Epithelial cell of proximal tubule (primary cell): Measurements from ENCODE around the gene PHF11. TPM values are rescaled to one million over a fixed set of nuclear protein-coding genes. Genes with fewer than 3 reads are reported as not detected.
A peak's percentile ranks its signal among the peaks of the same experiment; 100 is the strongest.
"Not testable (repeated sequence)": the region's sequence is repeated elsewhere in the genome, so short reads cannot be mapped to it uniquely, and the experiment has no call there.

Experiments used
- DNase-seq: peaks from one replicate; pipeline ENCODE4 v3.0.0-alpha.2; 2011; ENCODE audit warnings: low read depth
- H3K4me3 ChIP-seq: 2 replicates; pipeline ENCODE4 v1.5.1; 2011; ENCODE audit warnings: low read depth, mild to moderate bottlenecking, low read length
- CTCF ChIP-seq: conservative IDR thresholded peaks from 2 replicates; pipeline ENCODE4 v1.5.1; 2012; ENCODE audit warnings: low read depth, mild to moderate bottlenecking, low read length
- total RNA-seq: library from RNA; depleted of rRNA; stranded (reverse); fragments of >200 nt; gene quantifications from 2 replicates; pipeline ENCODE4 v1.2.3, GENCODE V29; 2015

Gene PHF11
- total RNA-seq, 1 donor from 2014 or later, result 33.9 TPM

GRCh38 chr13:49466292-49466838 is 29.4 kb upstream of the PHF11 start:
- DNase-seq, result peak; percentile 56
- no peak for TF ChIP-seq CTCF
- H3K4me3 ChIP-seq, result peak overlapping the region; percentile 19

GRCh38 chr13:49472186-49472585 is 23.6 kb upstream of the PHF11 start:
- TF ChIP-seq CTCF, result no peak
- DNase-seq, result no peak
- no peak overlapping the region for H3K4me3 ChIP-seq

- no peak for TF ChIP-seq CTCF
- no peak overlapping the region for H3K4me3 ChIP-seq
Measured at GRCh38 chr13:49476529-49476928, 19.2 kb upstream of the PHF11 start.

GRCh38 chr13:49481788-49482187 is 14.0 kb upstream of the PHF11 start:
- no peak for DNase-seq
- TF ChIP-seq CTCF, result no peak
- no peak overlapping the region for H3K4me3 ChIP-seq

More at GRCh38 chr13:49476529-49476928, 19.2 kb upstream of the PHF11 start:
- no peak for DNase-seq

GRCh38 chr13:49488563-49488962 is 7.2 kb upstream of the PHF11 start:
- no peak for DNase-seq
- no peak for TF ChIP-seq CTCF
- no peak overlapping the region for H3K4me3 ChIP-seq

GRCh38 chr13:49494645-49495044 is 1.1 kb upstream of the PHF11 start:
- no peak for DNase-seq
- no peak for TF ChIP-seq CTCF
- H3K4me3 ChIP-seq, result peak overlapping the region; percentile 69

GRCh38 chr13:49496837-49497236 is 1.1 kb downstream of the PHF11 start:
- DNase-seq, H3K4me3 ChIP-seq: not testable (repeated sequence)
